Nephron progenitor cell (in vitro differentiated cells): ENCODE measurements around the gene FUNDC2.
A peak's percentile ranks its signal among the peaks of the same experiment; 100 is the strongest.

ENCODE experiments used
- DNase-seq: peaks from one replicate; pipeline ENCODE4 v3.0.0; 2021
- H3K27ac Mint-ChIP-seq: 2 replicates; pipeline ENCODE4 v1.8.0; 2021; ENCODE audit warnings: mild to moderate bottlenecking, moderate library complexity, mixed read lengths
- H3K27me3 Mint-ChIP-seq: 2 replicates; pipeline ENCODE4 v1.8.0; 2021; ENCODE audit warnings: mild to moderate bottlenecking, low read depth, mixed read lengths; ENCODE audit not compliant: poor library complexity
- H3K36me3 Mint-ChIP-seq: 2 replicates; pipeline ENCODE4 v1.8.0; 2021; ENCODE audit warnings: low read depth, mixed read lengths
- H3K4me1 Mint-ChIP-seq: 2 replicates; pipeline ENCODE4 v1.8.0; 2021; ENCODE audit warnings: mixed read lengths
- H3K4me3 Mint-ChIP-seq: 2 replicates; pipeline ENCODE4 v1.8.0; 2021; ENCODE audit warnings: mild to moderate bottlenecking, moderate library complexity, mixed read lengths
- H3K9me3 Mint-ChIP-seq: 2 replicates; pipeline ENCODE4 v1.8.0; 2021; ENCODE audit warnings: mild to moderate bottlenecking, moderate library complexity, mixed read lengths
- CTCF ChIP-seq: fragments of 200-600 bp; sonication (generic); IDR thresholded peaks from 2 replicates; pipeline ENCODE4 v1.5.0; 2021; ENCODE audit warnings: antibody characterized with exemption

The FUNDC2 gene

GRCh38 chrX:155028129-155028528, 1.5 kb downstream of the FUNDC2 start:
- no peak for TF ChIP-seq CTCF
- Mint-ChIP-seq H3K36me3 (peaks cover 12% of the 10 kb centered on the region), H3K9me3 (peaks cover 52% of the 10 kb centered on the region), H3K4me1 (peaks cover 12% of the 10 kb centered on the region), H3K27ac (peak overlapping the region; percentile 98), H3K27me3 (no peaks in the 10 kb centered on the region), H3K4me3 (peak overlapping the region; percentile 88)
- DNase-seq = no peak

- peaks cover 12% of the 10 kb centered on the region for H3K4me1 Mint-ChIP-seq
- no peak for TF ChIP-seq CTCF
- DNase-seq = no peak
- peak overlapping the region; percentile 24 for H3K27ac Mint-ChIP-seq
- peaks cover 57% of the 10 kb centered on the region for H3K9me3 Mint-ChIP-seq
- peak overlapping the region; percentile 88 for H3K4me3 Mint-ChIP-seq
- H3K36me3 Mint-ChIP-seq = peaks cover 19% of the 10 kb centered on the region
- no peaks in the 10 kb centered on the region for H3K27me3 Mint-ChIP-seq
These were observed 2.2 kb downstream of the FUNDC2 start for GRCh38 chrX:155028877-155029291.

GRCh38 chrX:155031657-155032056, 5.0 kb downstream of the FUNDC2 start:
- Mint-ChIP-seq H3K36me3 (peaks cover 47% of the 10 kb centered on the region), H3K4me3 (no peak overlapping the region), H3K4me1 (peaks cover 12% of the 10 kb centered on the region), H3K27ac (no peak overlapping the region), H3K9me3 (peaks cover 73% of the 10 kb centered on the region), H3K27me3 (no peaks in the 10 kb centered on the region)
- no peak for DNase-seq
- no peak for TF ChIP-seq CTCF

- no peaks in the 10 kb centered on the region for H3K4me1 Mint-ChIP-seq
- no peak for TF ChIP-seq CTCF
- no peak overlapping the region for H3K27ac Mint-ChIP-seq
- H3K36me3 Mint-ChIP-seq = peaks cover 84% of the 10 kb centered on the region
- H3K9me3 Mint-ChIP-seq = peaks cover 84% of the 10 kb centered on the region
- H3K27me3 Mint-ChIP-seq = no peaks in the 10 kb centered on the region
- H3K4me3 Mint-ChIP-seq = no peak overlapping the region
- DNase-seq = no peak
These were observed 9.0 kb downstream of the FUNDC2 start for GRCh38 chrX:155035688-155036087.

- Mint-ChIP-seq H3K27ac (no peak overlapping the region), H3K27me3 (peaks cover 5% of the 10 kb centered on the region), H3K9me3 (peaks cover 47% of the 10 kb centered on the region), H3K4me1 (peaks cover 4% of the 10 kb centered on the region), H3K36me3 (peaks cover 21% of the 10 kb centered on the region), H3K4me3 (no peak overlapping the region)
- no peak for TF ChIP-seq CTCF
- no peak for DNase-seq
These were observed 19.6 kb downstream of the FUNDC2 start for GRCh38 chrX:155046129-155046810.
